SH-SY5Y (cell line): ENCODE measurements around the gene NISCH.

Experiments
- GATA2 ChIP-seq: IDR thresholded peaks from 2 replicates; pipeline ENCODE4 v1.6.1; 2011; ENCODE audit warnings: mild to moderate bottlenecking, low read depth, low read length
- GATA3 ChIP-seq: IDR thresholded peaks from 2 replicates; pipeline ENCODE4 v1.6.1; 2011; ENCODE audit warnings: low read depth, mild to moderate bottlenecking, low read length, moderate library complexity

DNA sequence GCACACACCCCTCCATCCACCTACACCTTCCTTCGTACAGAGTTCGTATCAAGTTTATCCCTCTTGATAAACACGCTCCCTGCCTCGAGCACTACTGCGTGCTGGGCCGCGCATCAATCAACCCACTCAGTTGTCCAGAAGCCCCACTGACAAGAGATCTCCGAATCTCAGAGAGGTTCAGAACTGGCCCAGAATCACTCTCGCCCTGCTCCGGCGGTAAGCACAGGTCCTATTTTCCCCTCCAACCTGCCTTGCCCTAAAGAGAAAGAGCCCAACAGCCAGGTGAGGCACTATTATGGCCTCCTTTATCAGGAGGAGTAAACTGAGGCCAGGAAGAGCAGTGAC, 494 bp upstream of the NISCH start:
- TF ChIP-seq GATA2 (no peak), GATA3 (no peak)
